ENCODE measurements around the gene CDKAL1. TPM values are rescaled to one million over a fixed set of nuclear protein-coding genes. Genes with fewer than 3 reads are reported as not detected.

The CDKAL1 gene
- total RNA-seq, 4 donors from 2014 or later, result 10.3 to 11.2 (median 10.5) TPM

GRCh38 chr6:21157186-21157929 is 623.1 kb downstream of the CDKAL1 start:
- no peak for TF ChIP-seq POLR2AphosphoS5 (IDR thresholded peaks at IDR 0.05)
- TF ChIP-seq EP300 (IDR thresholded peaks at IDR 0.05), result no peak
- TF ChIP-seq POLR2A (IDR thresholded peaks at IDR 0.05; ENCODE audit: low read depth), result no peak
- TF ChIP-seq CTCF (IDR thresholded peaks at IDR 0.05), result no peak
- no peaks in the 10 kb centered on the region for H3K9me3 ChIP-seq
- H3K27me3 ChIP-seq, result no peaks in the 10 kb centered on the region
- H3K36me3 ChIP-seq, result no peaks in the 10 kb centered on the region
- DNase-seq (ENCODE audit: extremely low spot score), result no peak
- WGBS, result 58% methylated on average over 4 of the region's 4 CpGs
- H3K4me3 ChIP-seq, result no peak overlapping the region
- H3K4me1 ChIP-seq, result peaks cover 0 to 13% (median 7%) of the 10 kb centered on the region in 4 donors
- H3K27ac ChIP-seq (replicated peaks in 1 of 4), result no peak overlapping the region
- intact Hi-C loops (cut with DNase I), result no loop called here

- no peak for DNase-seq (ENCODE audit: extremely low spot score)
- TF ChIP-seq POLR2A (IDR thresholded peaks at IDR 0.05; ENCODE audit: low read depth) (no peak), CTCF (IDR thresholded peaks at IDR 0.05) (no peak), POLR2AphosphoS5 (IDR thresholded peaks at IDR 0.05) (no peak), EP300 (IDR thresholded peaks at IDR 0.05) (no peak)
- intact Hi-C loops (cut with DNase I), result no loop called here
- 79% methylated on average over 1 of the region's 1 CpG for WGBS
- Histone ChIP-seq H3K36me3 (no peaks in the 10 kb centered on the region), H3K4me3 (no peak overlapping the region), H3K27me3 (no peaks in the 10 kb centered on the region), H3K27ac (replicated peaks in 1 of 4) (no peak overlapping the region), H3K4me1 (peaks cover 0 to 13% (median 7%) of the 10 kb centered on the region in 4 donors), H3K9me3 (no peaks in the 10 kb centered on the region)
These were observed 623.9 kb downstream of the CDKAL1 start for GRCh38 chr6:21158149-21158548.

GRCh38 chr6:21158873-21159272 is 624.6 kb downstream of the CDKAL1 start:
- H3K27ac ChIP-seq (replicated peaks in 1 of 4), result no peak overlapping the region
- H3K9me3 ChIP-seq, result no peaks in the 10 kb centered on the region
- DNase-seq (ENCODE audit: extremely low spot score), result no peak
- peaks cover 0 to 13% (median 7%) of the 10 kb centered on the region in 4 donors for H3K4me1 ChIP-seq
- no peaks in the 10 kb centered on the region for H3K27me3 ChIP-seq
- H3K36me3 ChIP-seq, result no peaks in the 10 kb centered on the region
- intact Hi-C loops (cut with DNase I), result no loop called here
- WGBS, result 59% methylated on average over 1 of the region's 1 CpG
- TF ChIP-seq POLR2AphosphoS5 (IDR thresholded peaks at IDR 0.05) (no peak), CTCF (IDR thresholded peaks at IDR 0.05) (no peak), POLR2A (IDR thresholded peaks at IDR 0.05; ENCODE audit: low read depth) (no peak), EP300 (IDR thresholded peaks at IDR 0.05) (no peak)
- no peak overlapping the region for H3K4me3 ChIP-seq

GRCh38 chr6:21159465-21159864 is 625.2 kb downstream of the CDKAL1 start:
- H3K27me3 ChIP-seq, result no peaks in the 10 kb centered on the region
- DNase-seq (ENCODE audit: extremely low spot score), result no peak
- 96% methylated on average over 3 of the region's 3 CpGs for WGBS

More at GRCh38 chr6:21159465-21159864, 625.2 kb downstream of the CDKAL1 start:
- no peak overlapping the region for H3K27ac ChIP-seq (replicated peaks in 1 of 4)
- TF ChIP-seq POLR2AphosphoS5 (IDR thresholded peaks at IDR 0.05), result no peak
- TF ChIP-seq CTCF (IDR thresholded peaks at IDR 0.05), result no peak
- TF ChIP-seq EP300 (IDR thresholded peaks at IDR 0.05), result no peak
- no peak for TF ChIP-seq POLR2A (IDR thresholded peaks at IDR 0.05; ENCODE audit: low read depth)
- peaks cover 0 to 13% (median 7%) of the 10 kb centered on the region in 4 donors for H3K4me1 ChIP-seq
- H3K36me3 ChIP-seq, result no peaks in the 10 kb centered on the region
- no peaks in the 10 kb centered on the region for H3K9me3 ChIP-seq
- H3K4me3 ChIP-seq, result no peak overlapping the region
- intact Hi-C loops (cut with DNase I), result no loop called here

All from esophagus muscularis mucosa (tissue), 4 donors.